ENCODE measurements around the gene FRRS1. TPM values are rescaled to one million over a fixed set of nuclear protein-coding genes. Genes with fewer than 3 reads are reported as not detected.

Gene FRRS1
- total and polyA plus RNA-seq, 9 donors = 2.8 to 17.2 (median 8.9) TPM

DNA sequence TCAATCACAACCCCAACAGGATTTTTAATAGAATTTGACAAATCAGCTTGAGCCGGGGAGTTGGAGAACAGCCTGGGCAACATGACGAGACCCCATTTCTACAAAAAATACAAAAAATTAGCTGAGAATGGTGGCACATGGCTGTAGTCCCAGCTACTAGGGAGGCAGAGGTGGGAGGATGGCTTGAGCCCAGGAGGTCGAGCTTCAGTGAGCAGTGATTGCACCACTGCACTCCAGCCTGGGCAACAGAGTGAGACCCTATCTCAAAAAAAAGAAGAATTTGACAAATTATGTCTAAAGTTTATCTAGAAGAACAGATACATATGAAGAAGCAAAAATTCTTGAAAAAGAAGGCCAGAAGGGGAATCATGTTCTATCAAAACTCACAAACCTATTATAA is 43.2 kb downstream of the FRRS1 start:
- Histone ChIP-seq H3K27ac (no peak overlapping the region), H3K4me3 (no peak overlapping the region), H3K27me3 (no peaks in the 10 kb centered on the region), H3K9me3 (no peaks in the 10 kb centered on the region), H3K4me1 (ENCODE audit: insufficient read depth) (no peaks in the 10 kb centered on the region), H3K36me3 (no peaks in the 10 kb centered on the region)
- DNase-seq = no peak
- intact Hi-C loops (cut with DNase I) = no loop called here
- 92 to 95% (median 92%) methylated on average over 3 of the region's 3 CpGs for WGBS, 3 donors
- TF ChIP-seq POLR2A (IDR thresholded peaks at IDR 0.05) (no peak), CTCF (IDR thresholded peaks at IDR 0.05) (no peak), EP300 (IDR thresholded peaks at IDR 0.05) (no peak)

GRCh38 chr1:99717005-99717404 is 49.4 kb downstream of the FRRS1 start:
- intact Hi-C loops (cut with DNase I) = loop anchor here in 2 of 4 donors (10.0 kb wide), 1 partner anchor 542 kb away; no protein-coding TSS in a partner anchor
- H3K4me1 ChIP-seq (ENCODE audit: insufficient read depth) = no peaks in the 10 kb centered on the region
- DNase-seq = no peak
- no peaks in the 10 kb centered on the region for H3K9me3 ChIP-seq
- no peak overlapping the region for H3K27ac ChIP-seq
- no peaks in the 10 kb centered on the region for H3K27me3 ChIP-seq
- H3K4me3 ChIP-seq = no peak overlapping the region
- WGBS, 3 donors = 90 to 97% (median 92%) methylated on average over 1 of the region's 1 CpG
- H3K36me3 ChIP-seq = no peaks in the 10 kb centered on the region
- TF ChIP-seq CTCF (IDR thresholded peaks at IDR 0.05) = no peak
- TF ChIP-seq EP300 (IDR thresholded peaks at IDR 0.05) = no peak
- no peak for TF ChIP-seq POLR2A (IDR thresholded peaks at IDR 0.05)

DNA sequence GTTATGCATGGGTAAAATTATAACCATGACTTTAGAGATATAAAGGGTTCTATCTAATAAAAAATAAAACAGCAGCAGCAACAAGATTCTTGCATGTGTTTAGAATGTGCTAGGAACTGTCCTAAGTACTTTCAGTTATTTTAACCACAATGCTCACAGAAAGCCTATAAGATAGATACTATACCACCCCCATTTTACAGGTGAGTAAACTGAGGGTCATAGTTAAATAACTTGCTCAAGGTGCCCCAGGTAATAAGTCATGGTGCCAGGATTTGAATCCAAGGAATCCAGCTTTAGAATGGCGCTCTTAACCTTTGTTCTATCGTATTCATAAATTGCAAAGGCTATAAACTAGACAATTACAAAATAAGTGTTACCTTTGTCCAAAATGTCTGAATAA is 53.4 kb downstream of the FRRS1 start:
- WGBS, 3 donors = 95 to 100% (median 96%) methylated on average over 2 of the region's 2 CpGs
- H3K27ac ChIP-seq = no peak overlapping the region

GRCh38 chr1:99710994-99711393 is 55.4 kb downstream of the FRRS1 start:
- intact Hi-C loops (cut with DNase I) = loop anchor here in 2 of 4 donors (10.0 kb wide), 1 partner anchor 536 kb away; no protein-coding TSS in a partner anchor
- Histone ChIP-seq H3K9me3 (no peaks in the 10 kb centered on the region), H3K27ac (no peak overlapping the region), H3K27me3 (no peaks in the 10 kb centered on the region), H3K36me3 (no peaks in the 10 kb centered on the region), H3K4me3 (no peak overlapping the region), H3K4me1 (ENCODE audit: insufficient read depth) (no peaks in the 10 kb centered on the region)
- WGBS, 3 donors = 94 to 96% (median 96%) methylated on average over 4 of the region's 4 CpGs
- no peak for TF ChIP-seq EP300 (IDR thresholded peaks at IDR 0.05)
- no peak for TF ChIP-seq POLR2A (IDR thresholded peaks at IDR 0.05)
- TF ChIP-seq CTCF (IDR thresholded peaks at IDR 0.05) = no peak
- no peak for DNase-seq

More for the DNA sequence above, 53.4 kb downstream of the FRRS1 start:
- no peak overlapping the region for H3K4me3 ChIP-seq
- no peaks in the 10 kb centered on the region for H3K9me3 ChIP-seq
- intact Hi-C loops (cut with DNase I) = loop anchor here in 2 of 4 donors (10.0 kb wide), 1 partner anchor 538 kb away; no protein-coding TSS in a partner anchor
- no peaks in the 10 kb centered on the region for H3K36me3 ChIP-seq
- TF ChIP-seq CTCF (IDR thresholded peaks at IDR 0.05) (no peak), POLR2A (IDR thresholded peaks at IDR 0.05) (no peak), EP300 (IDR thresholded peaks at IDR 0.05) (no peak)
- no peak for DNase-seq
- H3K4me1 ChIP-seq (ENCODE audit: insufficient read depth) = no peaks in the 10 kb centered on the region
- no peaks in the 10 kb centered on the region for H3K27me3 ChIP-seq
